Right ventricle myocardium superior (tissue), 1 donor: Measurements from ENCODE around the gene PSME4. TPM values are rescaled to one million over a fixed set of nuclear protein-coding genes. Genes with fewer than 3 reads are reported as not detected.

Experiments used
- ATAC-seq: fragments of 200-7000 bp; cut with Tn5 transposase; one replicate; pipeline ENCODE4 v1.9.1; 2020; ENCODE audit warnings: mild to moderate bottlenecking; ENCODE audit not compliant: poor library complexity
- DNase-seq: peaks from one replicate; pipeline ENCODE4 v3.0.0-alpha.2; 2020
- intact Hi-C: fragments of 100-400 bp; cut with DNase I; formaldehyde crosslinking; loops from one replicate; pipeline ENCODE4 v1.11.2; 2022
- microRNA-seq: library from miRNA; unstranded; fragments of <30 nt; microRNA quantifications from one replicate; pipeline ENCODE4 v1.2.0, GENCODE V29; 2020
- total RNA-seq: library from RNA; stranded (reverse); fragmentation: NEBNext Ultra II Directional; extraction: Animal tissue kit (Norgen Biotek cat#: 25700); gene quantifications from one replicate; pipeline ENCODE4 v1.2.1, GENCODE V29; 2021
- donor health status: DM: no; HTN: yes; CAD: no; lungs with severe emphysema.

Gene PSME4
- total RNA-seq, 1 donor from 2014 or later: 52.3 TPM

DNA sequence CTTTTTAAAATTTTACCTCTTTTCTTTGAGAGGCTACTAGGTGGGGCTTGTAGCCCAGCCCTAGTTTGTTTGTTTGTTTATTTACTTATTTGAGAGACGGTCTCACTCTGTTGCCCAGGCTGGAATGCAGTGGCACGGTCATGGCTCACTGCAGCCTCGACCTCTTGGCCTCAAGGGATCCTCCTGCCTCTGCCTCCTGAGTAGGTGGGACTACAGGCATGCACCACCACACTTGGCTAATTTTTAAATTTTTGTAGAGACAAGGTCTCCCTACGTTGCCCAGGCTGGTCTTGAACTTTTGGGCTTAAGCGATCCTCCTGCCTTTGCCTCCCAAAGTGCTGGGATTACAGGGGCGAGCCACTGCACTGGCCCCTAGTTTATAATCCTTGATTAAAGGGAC is 149.0 kb downstream of the PSME4 start:
- ATAC-seq (no peak), DNase-seq (no peak)
- intact Hi-C loops: no loop called here

GRCh38 chr2:53820711-53821110 is 150.1 kb downstream of the PSME4 start:
- DNase-seq (no peak), ATAC-seq (no peak)
- intact Hi-C loops: no loop called here

DNA sequence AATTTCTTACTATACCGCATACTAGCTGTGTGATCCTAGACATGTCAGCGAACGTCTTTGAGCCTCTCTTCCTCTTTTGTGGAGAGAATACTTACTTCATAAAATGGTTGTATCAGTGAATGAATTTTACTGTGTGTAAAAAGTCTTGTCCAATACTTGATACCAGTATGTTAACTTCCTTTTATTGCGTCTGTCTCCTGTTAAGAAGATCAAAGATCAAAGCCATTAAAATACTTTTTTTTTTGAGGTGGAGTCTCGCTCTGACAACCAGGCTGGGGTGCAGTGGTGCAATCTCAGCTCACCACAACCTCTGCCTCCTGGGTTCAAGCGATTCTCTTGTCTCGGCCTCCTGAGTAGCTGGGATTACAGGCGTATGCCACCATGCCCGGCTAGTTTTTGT is 150.7 kb downstream of the PSME4 start:
- no peak for ATAC-seq
- intact Hi-C loops: no loop called here
- no peak for DNase-seq

- DNase-seq (no peak), ATAC-seq (no peak)
- intact Hi-C loops: no loop called here
Observed at GRCh38 chr2:53819634-53820033, 151.2 kb downstream of the PSME4 start.

GRCh38 chr2:53818854-53819435 is 151.8 kb downstream of the PSME4 start:
- DNase-seq (no peak), ATAC-seq (no peak)
- intact Hi-C loops: no loop called here

Small RNA genes lying within 50 kb of the gene (microRNA-seq; reads per million reads assigned to microRNA genes)
- gene MIR3682: not detected

Other genes with a start within 250 kb of the PSME4 start
- gene CHAC2, start 203.2 kb downstream of the PSME4 start, total RNA-seq: 4.0 TPM
- gene ASB3, start 184.0 kb downstream of the PSME4 start, total RNA-seq: 9.8 TPM
- 32.3 TPM for gene ERLEC1, start 183.9 kb downstream of the PSME4 start, total RNA-seq
- 0.86 TPM for gene GPR75, start 111.0 kb downstream of the PSME4 start, total RNA-seq
- gene ACYP2, start 144.6 kb upstream of the PSME4 start, total RNA-seq: 64.2 TPM